HG03558 (cell line): Measurements from ENCODE around the gene YWHAG.
A peak's percentile ranks its signal among the peaks of the same experiment; 100 is the strongest.
"Not testable (repeated sequence)": the region's sequence is repeated elsewhere in the genome, so short reads cannot be mapped to it uniquely, and the experiment has no call there.

Source experiments
- ATAC-seq: cut with Tn5 transposase; IDR thresholded peaks from one replicate; pipeline ENCODE4 v1.9.1; 2021; ENCODE audit warnings: moderate number of reproducible peaks; ENCODE audit not compliant: unreplicated experiment; ENCODE audit errors: extremely low read depth

YWHAG gene

DNA sequence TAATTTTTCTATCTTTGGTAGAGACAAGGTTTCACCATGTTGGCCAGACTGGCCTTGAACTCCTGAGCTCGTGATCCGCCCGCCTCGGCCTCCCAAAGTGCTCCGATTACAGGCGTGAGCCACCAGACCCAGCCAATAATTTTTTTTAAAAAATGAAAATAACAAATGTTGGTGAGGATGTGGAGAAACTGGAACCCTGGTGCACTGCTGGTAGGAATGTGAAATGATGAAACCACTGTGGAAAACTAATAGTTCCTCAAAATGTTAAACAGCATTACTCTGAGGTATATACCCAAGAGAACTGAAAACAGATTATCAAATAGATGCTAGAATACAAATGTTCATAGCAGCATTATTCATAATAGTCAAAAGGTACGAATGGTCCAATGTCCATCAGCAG is 23.0 kb upstream of the YWHAG start:
- ATAC-seq = no peak

DNA sequence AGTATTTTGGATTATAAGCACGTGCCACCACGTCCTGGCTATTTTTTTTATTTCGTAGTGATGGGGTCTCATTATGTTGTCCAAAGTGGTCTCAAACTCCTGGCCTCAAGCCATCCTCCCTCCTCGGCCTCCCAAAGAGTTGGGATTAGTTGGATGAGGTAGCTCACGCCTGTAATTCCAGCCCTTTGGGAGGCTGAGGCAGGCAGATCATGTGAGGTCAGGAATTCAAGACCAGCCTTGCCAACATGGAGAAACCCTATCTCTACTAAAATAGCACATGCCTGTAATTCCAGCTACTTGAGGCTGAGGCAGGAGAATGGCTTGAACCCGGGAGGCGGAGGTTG is 21.8 kb upstream of the YWHAG start:
- ATAC-seq = no peak

DNA sequence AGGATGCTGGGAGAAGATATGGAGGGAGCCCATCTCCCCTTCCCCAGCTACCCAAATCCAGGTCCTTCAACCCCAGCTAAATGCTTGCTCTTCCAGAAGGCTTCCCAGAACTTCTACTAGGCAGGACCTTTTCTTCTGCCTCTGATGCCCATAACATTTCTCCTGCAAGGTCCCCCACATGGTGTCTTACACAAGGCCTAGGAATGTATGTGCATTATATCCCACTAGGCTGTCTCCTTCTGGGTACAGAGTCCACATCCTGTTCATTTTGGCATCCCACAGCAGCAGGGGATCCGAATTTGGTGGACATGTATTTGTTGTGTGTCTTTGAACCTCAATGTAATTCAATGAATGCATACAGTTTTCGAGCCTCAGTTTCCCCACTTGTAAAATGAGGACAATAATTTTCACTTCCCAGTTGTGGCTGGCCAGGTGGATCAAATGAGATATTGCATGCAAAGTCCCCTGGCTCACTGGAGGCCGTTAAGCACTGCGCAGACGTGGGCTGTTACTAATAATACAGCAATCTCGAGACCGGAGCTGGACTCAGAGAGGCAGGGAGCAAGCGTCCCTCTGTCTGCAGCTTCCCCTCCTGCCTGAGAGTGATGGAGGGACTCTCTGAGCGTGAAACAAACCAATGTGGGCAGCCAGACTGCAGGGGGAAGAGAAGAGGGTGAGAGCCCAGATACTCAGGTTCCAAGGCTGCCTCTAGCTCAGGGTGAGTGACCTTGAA is 18.6 kb upstream of the YWHAG start:
- no peak for ATAC-seq

DNA sequence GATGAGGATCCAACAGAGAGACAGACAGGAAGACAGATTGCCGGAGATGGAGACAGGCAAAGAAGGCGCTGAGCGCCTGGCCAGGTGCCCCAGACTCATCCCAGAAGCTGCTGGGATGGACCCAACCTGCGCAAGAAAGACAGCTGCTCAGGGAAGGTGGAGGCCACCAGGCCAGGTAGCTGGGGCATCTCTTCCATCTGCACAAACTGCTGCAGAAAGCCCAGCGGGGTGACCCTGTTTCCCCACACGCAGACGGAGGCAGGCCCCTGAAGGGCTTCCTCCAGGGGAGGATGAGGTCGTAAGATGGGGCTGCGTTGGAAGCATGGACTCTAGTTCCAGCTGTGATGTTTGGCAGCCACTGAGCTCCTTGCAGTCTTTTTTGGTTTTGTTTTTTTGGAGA is 16.5 kb upstream of the YWHAG start:
- ATAC-seq = no peak

DNA sequence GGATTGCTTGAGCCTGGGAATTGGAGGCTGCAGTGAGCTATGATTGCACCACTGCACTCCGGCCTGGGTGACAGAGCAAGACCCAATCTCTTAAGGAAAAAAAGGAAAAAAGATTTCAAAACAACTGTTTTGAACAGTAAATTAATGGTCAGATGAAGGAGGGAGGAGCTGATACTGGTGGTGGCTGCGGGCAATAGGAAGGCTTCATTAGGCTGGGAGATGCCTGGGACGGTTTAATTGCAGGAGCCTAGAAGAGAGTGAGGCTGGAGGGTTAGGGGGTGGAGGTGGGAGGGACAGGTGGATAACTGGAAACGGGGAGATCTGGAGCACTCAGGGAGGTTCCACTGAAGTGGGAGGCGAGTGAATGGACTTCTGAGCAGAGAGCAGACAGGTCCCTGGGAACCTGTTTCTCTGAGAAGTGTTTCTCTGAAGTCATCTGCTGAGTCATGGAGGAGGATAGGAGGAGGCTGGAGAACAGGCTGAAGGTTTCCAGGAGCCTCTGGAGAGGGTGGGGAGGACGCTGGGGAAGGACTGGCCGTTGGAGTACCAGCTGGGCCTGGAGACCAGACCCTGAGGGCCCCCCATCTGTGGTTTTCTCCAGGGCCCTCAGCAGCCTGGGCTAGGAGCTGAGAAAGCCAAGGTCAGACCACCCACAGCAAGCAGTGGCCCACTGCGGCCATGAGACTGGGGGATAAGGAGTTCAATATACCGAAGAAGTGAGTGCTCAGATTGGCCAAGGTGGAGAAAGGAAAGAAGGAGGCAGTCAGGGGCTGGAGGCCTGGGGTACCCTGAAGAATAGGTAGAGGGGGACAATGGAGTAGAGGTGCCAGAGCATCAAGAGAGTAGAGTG is 14.4 kb upstream of the YWHAG start:
- no peak for ATAC-seq

DNA sequence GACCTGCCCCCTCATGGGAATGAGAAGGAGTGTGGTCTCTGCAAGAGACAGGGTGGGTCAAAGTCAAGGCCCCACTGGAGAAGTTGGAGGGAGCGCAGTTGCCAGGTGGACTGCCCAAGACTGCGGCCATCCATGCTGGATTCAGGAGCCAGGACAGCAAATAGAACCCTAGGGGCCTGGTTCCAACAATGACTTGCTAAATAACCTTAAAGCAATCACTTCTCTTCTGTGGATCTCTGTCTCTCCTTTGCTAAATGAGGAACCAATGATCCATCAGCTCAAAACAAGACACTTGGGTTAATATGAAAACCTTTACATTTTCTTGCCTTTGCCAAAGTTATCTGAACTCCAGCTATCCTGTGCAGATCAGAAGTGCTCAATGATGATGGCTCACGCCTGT is 12.6 kb upstream of the YWHAG start:
- no peak for ATAC-seq

DNA sequence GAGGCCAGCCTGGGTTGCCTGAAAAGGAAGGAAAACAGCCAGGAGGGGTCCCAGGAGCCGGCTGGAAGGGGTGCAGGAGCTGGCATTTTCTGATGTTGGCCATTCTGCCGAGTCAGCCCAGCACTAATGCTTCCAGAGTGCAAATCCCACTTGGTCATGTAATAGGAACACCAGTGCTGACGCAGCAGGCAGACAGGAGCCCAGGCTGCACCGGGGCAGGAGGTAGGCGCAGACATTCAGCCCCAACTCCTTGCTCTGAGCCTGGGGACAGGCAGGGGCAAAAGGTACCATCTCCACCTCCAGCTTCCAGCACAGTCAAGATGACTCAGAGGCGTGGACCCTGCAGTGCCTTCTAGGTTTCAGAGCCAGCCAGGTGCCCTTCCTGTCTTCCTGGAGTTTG is 10.2 kb upstream of the YWHAG start:
- ATAC-seq = no peak

DNA sequence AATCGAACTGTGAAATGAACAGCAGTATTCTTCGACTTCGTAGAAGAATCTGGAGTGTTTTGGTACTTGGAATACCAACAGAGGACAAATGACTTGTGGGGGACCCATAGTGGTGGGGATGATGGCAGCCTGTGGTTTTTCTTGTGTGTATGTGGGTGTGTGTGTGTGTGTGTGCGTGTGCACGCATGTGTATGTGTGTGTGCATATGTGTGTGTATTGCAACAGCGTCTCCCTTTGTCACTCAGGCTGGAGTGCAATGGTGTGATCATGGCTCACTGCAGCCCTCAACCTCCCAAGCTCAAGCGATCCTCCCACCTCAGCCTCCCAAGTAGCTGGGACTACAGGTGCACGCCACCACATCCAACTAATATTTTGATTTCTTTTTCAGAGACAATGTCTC is 9.4 kb upstream of the YWHAG start:
- ATAC-seq = no peak

DNA sequence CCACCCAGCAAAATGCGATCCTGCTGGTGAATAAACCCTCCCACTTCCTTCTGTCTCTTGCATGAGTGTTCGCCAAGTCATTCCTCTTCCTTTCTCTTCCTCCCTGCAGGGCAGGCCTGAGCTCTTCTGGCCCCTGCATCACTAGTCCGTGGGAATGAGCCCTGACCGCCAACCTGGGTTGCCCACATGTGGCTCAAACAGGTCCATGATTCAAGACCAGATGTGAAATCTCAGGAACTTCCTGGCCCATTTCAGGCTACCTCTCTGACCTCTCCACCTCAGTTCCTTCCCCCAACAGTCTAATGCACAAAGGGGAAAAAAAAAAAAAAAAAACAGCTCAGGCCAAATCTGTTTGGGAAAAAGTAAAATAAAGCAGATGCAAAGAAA is 5.4 kb upstream of the YWHAG start:
- ATAC-seq = no peak

DNA sequence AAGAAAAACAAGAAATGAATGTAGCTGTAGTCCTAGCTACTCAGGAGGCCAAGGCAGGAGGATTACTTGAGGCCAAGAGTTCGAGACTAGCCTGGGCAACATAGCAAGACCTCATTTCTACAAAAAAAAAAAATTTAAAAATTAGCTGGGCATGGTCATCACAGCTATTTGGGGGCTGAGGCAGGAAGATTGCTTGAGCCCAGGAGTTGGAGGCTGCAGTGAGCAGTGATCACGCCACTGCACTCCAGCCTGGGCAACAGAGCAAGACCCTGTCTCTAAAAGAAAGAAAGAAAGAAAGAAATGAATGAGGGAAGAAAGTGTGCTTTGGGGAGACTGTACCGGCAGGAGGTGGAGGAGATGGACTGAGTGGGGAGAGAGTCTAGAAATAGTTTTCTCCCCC is 5.0 kb upstream of the YWHAG start:
- ATAC-seq = not testable (repeated sequence)

DNA sequence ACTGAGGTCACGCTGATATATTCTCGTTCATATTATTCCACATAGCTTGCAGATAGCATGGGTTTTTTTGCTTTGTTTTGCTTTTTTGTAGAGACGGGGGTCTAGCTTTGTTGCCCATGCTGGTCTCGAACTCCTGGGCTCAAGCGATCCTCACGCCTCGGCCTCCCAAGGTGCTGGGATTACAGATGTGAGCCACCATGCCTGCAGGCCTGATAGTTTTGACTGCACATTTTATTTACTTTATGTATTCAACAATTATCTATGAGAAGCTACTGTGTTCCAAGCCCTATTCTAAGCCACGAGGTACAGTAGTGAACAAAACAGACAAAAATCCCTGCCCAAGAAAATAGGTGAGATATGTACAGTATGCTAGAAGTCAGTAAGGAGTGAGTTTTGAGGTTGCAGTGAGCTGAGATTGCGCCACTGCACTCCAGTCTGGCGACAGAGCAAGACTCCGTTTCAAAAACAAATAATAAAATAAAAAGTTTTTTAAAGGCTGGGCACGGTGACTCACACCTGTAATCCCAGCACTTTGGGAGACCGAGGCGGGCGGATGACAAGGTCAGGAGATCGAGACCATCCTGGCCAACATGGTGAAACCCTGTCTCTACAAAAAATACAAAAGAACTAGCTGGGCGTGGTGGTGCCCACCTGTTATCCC is 1.3 kb upstream of the YWHAG start:
- ATAC-seq = no peak

DNA sequence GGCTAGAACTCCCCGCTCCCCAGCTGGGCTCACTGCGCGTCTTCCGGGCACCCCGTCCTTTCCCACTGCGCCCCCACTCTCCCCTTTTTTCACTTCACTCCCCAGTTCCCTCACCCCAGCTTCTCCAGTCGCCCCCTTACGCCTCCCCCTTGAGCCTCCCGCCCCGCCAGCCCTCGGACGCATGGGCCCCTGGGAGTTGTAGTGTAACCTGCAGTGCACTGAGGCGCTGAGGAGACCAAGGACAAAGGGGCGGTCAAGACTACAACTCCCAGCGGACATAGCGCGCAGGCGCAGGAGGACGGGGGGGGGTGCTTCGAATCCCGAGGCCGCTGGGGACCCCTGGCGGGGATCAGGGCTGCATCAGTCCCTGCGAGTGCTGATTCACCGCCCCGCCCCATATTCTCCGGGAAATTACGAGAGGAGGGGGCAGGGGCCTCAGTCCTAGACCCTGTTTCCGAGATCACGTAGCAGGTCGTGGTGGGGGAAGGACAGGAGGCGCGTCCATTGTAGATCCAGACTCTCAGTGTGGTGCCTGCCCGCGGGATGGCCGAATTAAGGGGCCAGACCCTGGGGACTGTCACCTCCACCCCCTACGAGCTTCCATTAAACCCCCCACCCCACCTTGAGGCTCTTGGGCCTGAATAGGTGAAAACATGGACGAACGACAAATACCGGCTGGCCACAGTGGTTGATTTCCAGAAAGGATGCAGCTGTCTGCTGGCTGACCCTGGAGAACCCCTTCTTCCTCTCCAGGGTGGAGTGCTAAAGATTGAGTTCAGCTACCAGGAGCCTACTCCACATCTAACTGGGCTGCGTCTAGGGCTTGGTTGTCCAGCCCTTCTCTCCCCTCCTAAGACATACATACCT is 553 bp upstream of the YWHAG start:
- ATAC-seq = peak; percentile 82

DNA sequence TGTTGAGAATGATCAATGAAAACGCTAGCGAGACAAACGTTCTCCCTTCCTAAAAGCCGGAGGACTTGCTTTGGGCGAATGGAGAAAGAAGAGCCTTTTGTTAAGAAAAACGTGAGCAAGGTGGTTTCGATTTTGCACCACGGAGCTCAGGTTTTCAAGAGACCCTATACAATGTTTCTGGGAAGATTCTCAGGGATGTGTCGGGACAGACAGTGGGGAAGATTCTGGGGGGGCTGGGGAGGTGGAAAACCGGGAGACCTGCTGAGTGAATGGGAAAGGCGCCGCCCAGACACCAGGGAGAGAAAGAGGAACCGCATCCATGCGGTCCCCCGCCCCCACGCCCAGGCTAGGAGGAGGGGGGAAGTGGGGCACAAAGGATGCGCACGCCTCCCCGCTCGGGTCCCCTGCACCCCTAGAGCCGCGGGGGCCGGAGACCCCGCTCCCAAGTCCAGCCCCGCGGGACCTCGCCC is 745 bp downstream of the YWHAG start:
- ATAC-seq = peak; percentile 2

DNA sequence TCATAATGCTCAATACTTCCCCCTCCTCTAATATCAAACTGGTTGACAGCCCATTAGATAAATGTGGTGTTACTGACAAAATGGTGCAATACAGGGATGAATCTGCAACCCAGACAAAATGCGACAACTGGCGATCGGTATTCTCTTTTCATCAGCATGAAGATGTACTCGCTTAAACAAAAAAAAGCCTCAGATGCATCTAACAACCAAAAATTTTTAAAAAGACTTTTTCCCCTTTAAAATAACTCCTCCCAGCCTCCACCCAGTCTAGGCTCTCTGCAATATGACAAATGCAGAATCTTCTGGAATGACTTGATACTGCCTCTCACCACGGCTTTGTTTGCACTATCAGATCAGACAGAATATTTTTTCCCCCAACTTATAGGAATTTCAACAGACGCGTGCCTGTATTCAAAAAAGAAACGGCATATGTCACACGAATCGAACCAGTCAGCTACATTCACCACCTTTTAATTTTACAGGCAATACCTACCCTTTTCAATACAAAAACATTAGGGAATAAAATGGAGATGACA is 1.2 kb downstream of the YWHAG start:
- no peak for ATAC-seq

DNA sequence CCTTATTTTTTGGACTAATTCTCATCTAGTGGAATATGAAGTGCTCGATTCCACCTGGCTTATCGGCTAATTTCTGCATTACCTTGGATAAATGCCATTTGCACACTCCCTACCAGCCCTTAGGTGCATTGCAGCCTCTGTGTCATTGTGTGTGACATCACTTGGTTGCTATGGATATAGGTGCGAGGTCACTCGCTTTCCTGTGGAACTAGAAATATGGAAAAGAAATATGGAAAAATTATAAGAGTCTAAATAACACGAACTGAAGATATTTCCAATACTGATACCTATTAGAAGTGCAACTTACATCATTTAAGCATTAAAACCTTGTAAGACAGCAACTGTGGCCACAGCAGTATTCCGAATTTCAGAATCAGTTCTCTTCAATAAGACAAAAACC is 2.0 kb downstream of the YWHAG start:
- no peak for ATAC-seq

DNA sequence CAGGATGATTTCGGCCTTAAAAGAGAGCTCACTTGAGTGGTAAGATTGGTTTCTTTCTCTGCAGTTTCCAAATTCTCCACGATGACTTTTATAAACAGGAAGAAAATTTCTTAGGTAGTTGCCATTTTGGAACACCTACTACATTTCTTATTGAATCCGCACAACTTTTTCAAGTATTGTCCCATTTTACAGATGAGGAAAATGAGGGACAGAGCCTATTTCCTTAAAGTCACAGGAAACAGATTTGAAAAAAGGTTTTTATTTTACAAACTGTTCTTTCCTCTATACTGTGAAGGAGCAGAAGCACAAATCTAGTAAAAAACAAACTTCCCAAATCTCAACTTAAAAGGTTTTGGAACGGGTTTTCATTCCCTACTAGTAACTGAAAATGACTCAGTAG is 2.7 kb downstream of the YWHAG start:
- no peak for ATAC-seq

DNA sequence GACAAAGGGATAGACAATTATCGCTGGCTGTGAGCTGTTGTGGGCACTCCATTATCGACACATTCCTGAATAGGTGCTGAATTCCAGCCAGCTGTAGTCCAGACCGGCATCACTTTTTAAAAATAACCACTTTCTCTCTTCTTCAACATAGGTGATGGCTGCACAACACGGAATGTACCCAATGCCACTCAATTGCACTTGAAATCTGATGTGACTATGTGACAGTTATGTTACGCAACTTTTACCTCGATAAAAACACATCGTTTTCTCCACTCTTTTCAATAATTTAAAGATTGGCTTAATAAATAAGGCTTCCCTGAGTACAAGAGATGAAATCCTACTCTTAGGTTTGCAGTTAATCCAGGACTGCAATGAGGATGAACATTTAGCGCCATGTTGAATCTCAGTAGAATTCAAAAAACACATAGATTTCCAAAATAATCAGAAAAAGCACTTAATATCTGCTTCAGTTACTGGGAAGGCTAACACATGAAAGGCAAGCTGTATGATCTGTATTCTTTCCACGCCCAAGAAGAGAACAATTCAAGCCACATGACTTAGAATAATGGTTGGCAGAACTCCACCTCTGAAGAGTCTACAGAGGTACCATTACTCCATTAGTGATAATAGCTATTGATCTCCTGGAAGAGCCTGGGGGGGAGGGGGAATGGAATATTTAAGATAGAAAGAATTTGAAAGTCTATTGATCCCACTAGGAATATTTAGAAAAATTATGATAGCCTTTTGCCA is 3.6 kb downstream of the YWHAG start:
- no peak for ATAC-seq

DNA sequence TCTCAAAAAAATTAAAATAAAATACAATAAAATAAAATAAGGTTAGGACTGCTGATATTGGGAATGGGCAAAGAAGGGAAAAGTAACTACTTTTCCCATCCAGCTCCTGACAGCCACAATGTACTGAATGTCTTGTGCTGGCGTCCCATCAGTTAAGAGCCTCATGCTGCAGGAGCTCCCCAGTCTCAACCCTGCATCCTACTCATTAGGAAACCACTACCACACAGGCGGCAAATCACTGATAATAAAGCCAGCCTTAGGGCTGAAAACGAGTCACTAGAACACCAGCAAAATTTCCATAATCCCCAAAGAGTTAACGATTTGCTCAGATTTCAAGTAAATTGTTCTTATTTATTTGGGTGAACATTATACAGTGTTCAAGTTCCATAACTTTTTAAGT is 4.3 kb downstream of the YWHAG start:
- ATAC-seq = no peak

DNA sequence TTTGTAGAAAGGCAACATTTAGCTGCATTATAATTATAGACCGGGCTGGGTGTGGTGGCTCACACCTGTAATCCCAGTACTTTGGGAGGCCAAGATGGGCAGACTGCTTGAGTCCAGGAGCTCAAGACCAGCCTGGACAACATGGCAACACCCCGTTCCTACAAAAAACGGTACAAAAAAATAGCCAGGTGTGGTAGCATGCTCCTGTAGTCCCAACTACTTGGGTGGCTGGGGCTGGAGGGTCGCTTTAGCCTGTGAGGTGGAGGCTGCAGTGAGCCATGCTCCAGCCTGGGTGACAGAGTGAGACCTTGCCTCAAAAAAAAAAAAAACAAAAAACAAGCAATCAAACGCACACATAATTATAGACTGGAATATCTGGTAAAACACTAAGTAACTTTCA is 5.0 kb downstream of the YWHAG start:
- no peak for ATAC-seq
